ENCODE results near the gene KLHL7. TPM values are rescaled to one million over a fixed set of nuclear protein-coding genes. Genes with fewer than 3 reads are reported as not detected.

Gene KLHL7
- total and polyA plus RNA-seq, 2 donors (not counting 3 experiments of a cell fraction or from before 2014, with no cell fraction given): 21.3 to 32.1 TPM

DNA sequence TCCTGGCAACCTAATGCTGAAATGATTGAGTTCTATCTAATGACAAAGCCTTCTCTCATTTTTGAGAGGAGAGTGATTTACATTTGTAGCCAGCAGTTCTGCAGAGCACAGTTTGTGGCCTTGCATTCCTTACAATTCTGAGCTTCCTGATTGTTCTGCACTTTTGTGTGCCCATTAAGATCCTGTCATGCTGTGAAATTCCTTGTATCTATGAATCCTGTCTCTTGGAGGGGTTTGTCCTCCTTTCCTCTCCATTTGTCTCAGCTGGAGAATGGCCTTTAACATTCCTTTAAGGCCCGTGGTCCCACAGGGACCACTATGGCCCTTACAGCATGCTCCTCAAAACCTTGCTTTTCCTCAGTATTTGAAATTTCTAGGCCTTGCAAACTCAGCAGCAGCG is 10.4 kb downstream of the KLHL7 start:
- POLR2A ChIA-PET: no interaction called here
- TF ChIP-seq, protein P1, sequence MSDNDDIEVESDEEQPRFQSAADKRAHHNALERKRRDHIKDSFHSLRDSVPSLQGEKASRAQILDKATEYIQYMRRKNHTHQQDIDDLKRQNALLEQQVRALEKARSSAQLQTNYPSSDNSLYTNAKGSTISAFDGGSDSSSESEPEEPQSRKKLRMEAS (IDR thresholded peaks at IDR 0.05; ENCODE audit: insufficient read depth, insufficient read length): no peak
- TF ChIP-seq GATA2 (IDR thresholded peaks at IDR 0.05; ENCODE audit: insufficient read depth, insufficient read length, low read depth, low read length) (no peak), EZH2 (IDR thresholded peaks at IDR 0.05; ENCODE audit: borderline replicate concordance, low read depth, low read length, severe bottlenecking) (no peak), POLR2A (IDR thresholded peaks at IDR 0.05; ENCODE audit: low read depth, low read length) (no peak), FOS (IDR thresholded peaks at IDR 0.05; ENCODE audit: borderline replicate concordance, insufficient read depth, low read length) (no peak), JUN (IDR thresholded peaks at IDR 0.05; ENCODE audit: borderline replicate concordance, insufficient read depth, insufficient read length, low read depth) (no peak), POLR2AphosphoS5 (IDR thresholded peaks at IDR 0.05; ENCODE audit: insufficient read depth, low read depth, low read length) (no peak), MYC (IDR thresholded peaks at IDR 0.05; ENCODE audit: low read depth, low read length) (no peak)
- TF ChIP-seq, protein P2, sequence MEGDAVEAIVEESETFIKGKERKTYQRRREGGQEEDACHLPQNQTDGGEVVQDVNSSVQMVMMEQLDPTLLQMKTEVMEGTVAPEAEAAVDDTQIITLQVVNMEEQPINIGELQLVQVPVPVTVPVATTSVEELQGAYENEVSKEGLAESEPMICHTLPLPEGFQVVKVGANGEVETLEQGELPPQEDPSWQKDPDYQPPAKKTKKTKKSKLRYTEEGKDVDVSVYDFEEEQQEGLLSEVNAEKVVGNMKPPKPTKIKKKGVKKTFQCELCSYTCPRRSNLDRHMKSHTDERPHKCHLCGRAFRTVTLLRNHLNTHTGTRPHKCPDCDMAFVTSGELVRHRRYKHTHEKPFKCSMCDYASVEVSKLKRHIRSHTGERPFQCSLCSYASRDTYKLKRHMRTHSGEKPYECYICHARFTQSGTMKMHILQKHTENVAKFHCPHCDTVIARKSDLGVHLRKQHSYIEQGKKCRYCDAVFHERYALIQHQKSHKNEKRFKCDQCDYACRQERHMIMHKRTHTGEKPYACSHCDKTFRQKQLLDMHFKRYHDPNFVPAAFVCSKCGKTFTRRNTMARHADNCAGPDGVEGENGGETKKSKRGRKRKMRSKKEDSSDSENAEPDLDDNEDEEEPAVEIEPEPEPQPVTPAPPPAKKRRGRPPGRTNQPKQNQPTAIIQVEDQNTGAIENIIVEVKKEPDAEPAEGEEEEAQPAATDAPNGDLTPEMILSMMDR (IDR thresholded peaks at IDR 0.05; ENCODE audit: extremely low read depth in 1 of 2, insufficient read depth in 1 of 2, low read depth in 1 of 2, low read length in 2 of 2): no peak
- Histone ChIP-seq H3K27ac (ENCODE audit: insufficient read depth, low read depth, low read length) (no peak overlapping the region), H3K4me1 (ENCODE audit: control insufficient read depth, extremely low read depth, insufficient read depth, low read length) (peaks cover 8% of the 10 kb centered on the region), H3K9me1 (replicated peaks; ENCODE audit: control insufficient read depth, extremely low read depth, insufficient read depth, low read length) (no peaks in the 10 kb centered on the region), H4K20me1 (replicated peaks; ENCODE audit: control insufficient read depth, extremely low read depth, insufficient read depth, low read length) (no peaks in the 10 kb centered on the region), H3K4me2 (ENCODE audit: insufficient read depth, low read length) (no peak overlapping the region), H2AFZ (ENCODE audit: low read depth, low read length) (no peak overlapping the region), H3K79me2 (ENCODE audit: control insufficient read depth, insufficient read depth, low read length) (peaks cover 34% of the 10 kb centered on the region), H3K36me3 (ENCODE audit: control insufficient read depth in 2 of 2, extremely low read depth in 1 of 2, insufficient read depth in 2 of 2, low read length in 2 of 2) (no peaks in the 10 kb centered on the region), H3K9me3 (replicated peaks; ENCODE audit: control insufficient read depth, insufficient read depth, low read length) (no peaks in the 10 kb centered on the region), H3K27me3 (ENCODE audit: control insufficient read depth in 2 of 2, insufficient read depth in 2 of 2, low read length in 2 of 2) (no peaks in the 10 kb centered on the region), H3K4me3 (replicated peaks in 1 of 3; ENCODE audit: insufficient read depth in 1 of 3, low read depth in 1 of 3, low read length in 3 of 3) (no peak overlapping the region), H3K9ac (replicated peaks; ENCODE audit: extremely low read depth, insufficient read depth, low read length) (no peak overlapping the region)
- intact Hi-C loops (cut with micrococcal nuclease) (no loop called here), dilution Hi-C loops (cut with MboI; ENCODE audit: extremely low pct_ligation_motif_present, low sequenced_read_pairs) (no loop called here)
- DNase-seq (ENCODE audit: low read depth, low spot score): peak; percentile 12
- CTCF ChIA-PET: interaction anchor here (0.7 to 2.9 kb wide), 4 partner anchors 10 to 30 kb away, joined by 3 to 14 read pairs (median 4); partner anchors contain the start of gene KLHL7
- no peak for FAIRE-seq
- BruUV-seq (replicated peaks): no TSS peak
